ENCODE measurements around the gene AGXT. TPM values are rescaled to one million over a fixed set of nuclear protein-coding genes. Genes with fewer than 3 reads are reported as not detected.
A peak's percentile ranks its signal among the peaks of the same experiment; 100 is the strongest.

Gene AGXT
- 1 to 10 TPM; 1.9 to 6.1 TPM for total RNA-seq

- H3K36me3 ChIP-seq: no peaks in the 10 kb centered on the region
- H3K27me3 ChIP-seq: no peaks in the 10 kb centered on the region
- no peak within 1 kb of the TSS for H3K4me3 ChIP-seq
- no peak within 1 kb of the TSS for H3K27ac ChIP-seq
- TF ChIP-seq, protein P1, sequence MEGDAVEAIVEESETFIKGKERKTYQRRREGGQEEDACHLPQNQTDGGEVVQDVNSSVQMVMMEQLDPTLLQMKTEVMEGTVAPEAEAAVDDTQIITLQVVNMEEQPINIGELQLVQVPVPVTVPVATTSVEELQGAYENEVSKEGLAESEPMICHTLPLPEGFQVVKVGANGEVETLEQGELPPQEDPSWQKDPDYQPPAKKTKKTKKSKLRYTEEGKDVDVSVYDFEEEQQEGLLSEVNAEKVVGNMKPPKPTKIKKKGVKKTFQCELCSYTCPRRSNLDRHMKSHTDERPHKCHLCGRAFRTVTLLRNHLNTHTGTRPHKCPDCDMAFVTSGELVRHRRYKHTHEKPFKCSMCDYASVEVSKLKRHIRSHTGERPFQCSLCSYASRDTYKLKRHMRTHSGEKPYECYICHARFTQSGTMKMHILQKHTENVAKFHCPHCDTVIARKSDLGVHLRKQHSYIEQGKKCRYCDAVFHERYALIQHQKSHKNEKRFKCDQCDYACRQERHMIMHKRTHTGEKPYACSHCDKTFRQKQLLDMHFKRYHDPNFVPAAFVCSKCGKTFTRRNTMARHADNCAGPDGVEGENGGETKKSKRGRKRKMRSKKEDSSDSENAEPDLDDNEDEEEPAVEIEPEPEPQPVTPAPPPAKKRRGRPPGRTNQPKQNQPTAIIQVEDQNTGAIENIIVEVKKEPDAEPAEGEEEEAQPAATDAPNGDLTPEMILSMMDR (IDR thresholded peaks at IDR 0.05): no peak
- intact Hi-C loops (cut with DNase I): no loop called here
- H3K4me1 ChIP-seq: peaks cover 3% of the 10 kb centered on the region
- H3K9ac ChIP-seq (ENCODE audit: low read depth in 2 of 2, low read length in 2 of 2): no peak within 1 kb of the TSS
- peak; percentile 76 for DNase-seq
- H3K9me3 ChIP-seq: no peaks in the 10 kb centered on the region
Measured at GRCh38 chr2:240868286-240869108, at the start of gene AGXT. Gene AGXT, plus strand, starts transcription at chr2:240868824. Its CDS starts 42 bp downstream, at chr2:240868866.

GRCh38 chr2:240819126-240819857 lies 49.3 kb upstream of the AGXT start:
- no peaks in the 10 kb centered on the region for H3K36me3 ChIP-seq
- H3K9ac ChIP-seq (ENCODE audit: low read depth in 2 of 2, low read length in 2 of 2): no peak overlapping the region
- H3K9me3 ChIP-seq: no peaks in the 10 kb centered on the region
- no peaks in the 10 kb centered on the region for H3K4me1 ChIP-seq
- no peak for DNase-seq
- no peak overlapping the region for H3K27ac ChIP-seq
- TF ChIP-seq, protein P1 (IDR thresholded peaks at IDR 0.05): no peak
- peaks cover 54% of the 10 kb centered on the region for H3K27me3 ChIP-seq
- no peak overlapping the region for H3K4me3 ChIP-seq
- intact Hi-C loops (cut with DNase I): no loop called here

DNA sequence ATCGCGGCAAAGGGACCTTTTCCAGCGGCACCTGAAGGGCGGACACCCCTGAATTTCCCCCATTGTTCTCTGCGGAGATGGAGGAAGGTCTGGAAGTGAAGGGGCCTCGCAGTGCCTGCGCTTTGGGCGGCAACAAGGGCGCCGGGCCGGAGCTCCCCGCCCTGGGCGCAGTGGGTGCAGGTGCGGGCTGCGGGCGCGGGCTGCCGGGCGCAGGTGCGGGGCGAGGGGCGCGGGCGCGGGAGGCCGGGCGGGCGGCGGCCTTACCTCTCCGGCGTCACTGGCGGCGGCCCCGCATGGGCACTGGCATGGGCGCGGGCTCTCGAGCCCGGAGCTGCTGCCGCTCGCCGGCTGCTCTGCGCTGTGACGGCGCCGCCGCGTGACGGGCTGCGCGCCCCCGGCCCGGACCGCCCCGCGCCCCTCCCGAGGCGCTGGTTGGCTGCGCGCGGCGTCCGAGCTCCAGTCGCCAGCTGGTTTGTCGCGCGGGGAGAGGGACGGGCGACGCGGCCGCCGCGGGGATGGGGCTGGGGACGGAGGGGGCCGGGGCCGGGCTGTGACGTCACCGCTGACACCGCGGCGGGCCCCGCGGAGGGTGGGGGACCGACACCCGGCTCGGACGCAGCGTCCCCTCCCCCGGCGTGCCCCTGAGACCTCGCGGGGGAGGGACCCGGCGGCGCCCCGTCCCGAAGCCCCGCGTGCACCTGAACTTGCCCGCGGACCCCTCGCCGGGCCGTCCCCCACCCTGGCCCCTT lies 48.6 kb upstream of the AGXT start, which contains the start of gene KIF1A:
Gene KIF1A (minus strand): TSS at position 362 of the 749 bp plus-strand sequence. CDS start 22,467 bp downstream, outside the sequence.
- no peaks in the 10 kb centered on the region for H3K36me3 ChIP-seq

DNA sequence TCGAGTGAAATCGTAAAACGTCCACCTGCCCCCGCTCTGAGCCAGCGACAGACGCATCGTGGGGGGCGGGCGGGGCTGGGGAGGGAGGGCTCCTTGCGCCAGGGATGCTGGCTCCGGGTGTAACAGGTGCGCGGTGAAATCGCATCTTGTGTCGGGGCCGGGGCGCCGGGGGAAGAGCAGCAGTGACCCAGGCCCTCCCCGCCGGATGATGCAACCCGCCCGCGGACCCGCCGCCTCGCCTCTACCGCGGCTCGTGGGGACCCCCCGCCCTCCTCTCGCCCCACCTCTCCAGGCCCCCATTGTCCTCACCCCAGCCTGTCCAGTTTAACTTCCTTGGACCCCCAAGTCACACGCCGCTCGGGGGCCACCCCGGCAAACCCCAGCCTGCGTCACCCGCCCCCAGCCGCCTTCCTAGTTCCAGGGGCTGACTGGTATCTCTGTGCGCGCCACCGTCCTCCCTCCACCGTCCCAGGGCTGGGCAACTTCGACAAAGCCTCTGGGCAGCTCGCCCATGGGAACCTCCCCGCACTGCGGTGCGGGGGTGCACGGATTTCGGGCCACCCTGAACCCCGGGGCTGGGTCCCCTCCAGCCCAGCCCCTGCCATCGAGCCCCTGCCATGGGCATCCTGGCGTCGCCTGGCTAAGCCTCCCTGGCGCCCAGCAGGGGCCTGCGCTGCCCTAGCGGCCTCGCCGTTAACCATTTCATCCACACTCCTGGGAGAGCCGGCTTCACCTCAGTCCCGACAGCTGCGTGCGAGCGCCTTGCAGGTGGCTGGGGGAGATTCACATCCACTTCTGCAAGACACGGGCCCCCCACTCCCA lies 47.8 kb upstream of the AGXT start:
- intact Hi-C loops (cut with DNase I): no loop called here
- TF ChIP-seq, protein P1 (IDR thresholded peaks at IDR 0.05): no peak
- peaks cover 54% of the 10 kb centered on the region for H3K27me3 ChIP-seq
- H3K27ac ChIP-seq: no peak overlapping the region
- no peaks in the 10 kb centered on the region for H3K36me3 ChIP-seq
- no peak overlapping the region for H3K4me3 ChIP-seq
- H3K9ac ChIP-seq (ENCODE audit: low read depth in 2 of 2, low read length in 2 of 2): no peak overlapping the region
- no peaks in the 10 kb centered on the region for H3K9me3 ChIP-seq
- no peak for DNase-seq
- H3K4me1 ChIP-seq: no peaks in the 10 kb centered on the region

More for the DNA sequence above, 48.6 kb upstream of the AGXT start, which contains the start of gene KIF1A:
- intact Hi-C loops (cut with DNase I): no loop called here
- H3K4me1 ChIP-seq: no peaks in the 10 kb centered on the region
- no peak within 1 kb of the TSS for H3K9ac ChIP-seq (ENCODE audit: low read depth in 2 of 2, low read length in 2 of 2)
- H3K27me3 ChIP-seq: peaks cover 54% of the 10 kb centered on the region
- no peak within 1 kb of the TSS for H3K4me3 ChIP-seq
- H3K27ac ChIP-seq: no peak within 1 kb of the TSS
- no peaks in the 10 kb centered on the region for H3K9me3 ChIP-seq
- DNase-seq: no peak
- TF ChIP-seq, protein P1 (IDR thresholded peaks at IDR 0.05): no peak

Data from colonic mucosa (tissue), 4 donors.